WTC11 (cell line): ENCODE measurements around the gene SOX5. TPM values are rescaled to one million over a fixed set of nuclear protein-coding genes. Genes with fewer than 3 reads are reported as not detected.

ENCODE experiments used
- ATAC-seq: fragments of 200-7000 bp; cut with Tn5 transposase; 2 replicates; pipeline ENCODE4 v1.10.0; 2021; ENCODE audit warnings: mild to moderate bottlenecking, moderate library complexity
- CTCF ChIA-PET: fragments of 300-600 bp; sonication (Branson Sonifier 250); formaldehyde crosslinking; loops from one replicate; lab custom pipeline; 2021; ENCODE audit warnings: antibody characterized with exemption; lab: Charles Lee
- POLR2A ChIA-PET: fragments of 350-600 bp; sonication (Branson Sonifier 250); formaldehyde crosslinking; loops from one replicate; lab custom pipeline; 2021; ENCODE audit warnings: antibody characterized with exemption; lab: Charles Lee
- DNase-seq: peaks from one replicate; pipeline ENCODE4 v3.0.0; 2021; ENCODE audit warnings: low spot score
- H3K27ac Mint-ChIP-seq: 2 replicates; pipeline ENCODE4 v1.8.0; 2021; ENCODE audit warnings: mixed read lengths
- H3K27me3 Mint-ChIP-seq: 2 replicates; pipeline ENCODE4 v1.8.0; 2021; ENCODE audit warnings: low read depth, mild to moderate bottlenecking, moderate library complexity, mixed read lengths
- H3K36me3 Mint-ChIP-seq: 2 replicates; pipeline ENCODE4 v1.8.0; 2021; ENCODE audit warnings: mixed read lengths
- H3K4me1 Mint-ChIP-seq: 2 replicates; pipeline ENCODE4 v1.8.0; 2022; ENCODE audit warnings: mixed read lengths
- H3K4me3 Mint-ChIP-seq: 2 replicates; pipeline ENCODE4 v1.8.0; 2021; ENCODE audit warnings: mild to moderate bottlenecking, moderate library complexity, mixed read lengths
- H3K9me3 Mint-ChIP-seq: 2 replicates; pipeline ENCODE4 v1.8.0; 2021; ENCODE audit warnings: mixed read lengths
- ATF3 ChIP-seq: sonication (generic); formaldehyde crosslinking; conservative IDR thresholded peaks from 2 replicates; pipeline ENCODE4 v1.8.1; 2022; ENCODE audit warnings: mild to moderate bottlenecking, missing genetic modification reagents
- CREM ChIP-seq: sonication (generic); formaldehyde crosslinking; IDR thresholded peaks from 2 replicates; pipeline ENCODE4 v1.8.1; 2022; ENCODE audit warnings: mild to moderate bottlenecking, missing genetic modification reagents, moderate library complexity
- CTCF ChIP-seq: fragments of 200-600 bp; IDR thresholded peaks from 2 replicates; pipeline ENCODE4 v1.8.0; 2022; ENCODE audit warnings: antibody characterized with exemption
- ELF4 ChIP-seq: sonication (generic); formaldehyde crosslinking; IDR thresholded peaks from 2 replicates; pipeline ENCODE4 v1.8.1; 2022; ENCODE audit warnings: low read depth, mild to moderate bottlenecking, moderate library complexity, missing genetic modification reagents
- ETV6 ChIP-seq: sonication (generic); formaldehyde crosslinking; IDR thresholded peaks from 2 replicates; pipeline ENCODE4 v1.8.1; 2022; ENCODE audit warnings: mild to moderate bottlenecking, missing genetic modification reagents
- FOXK1 ChIP-seq: sonication (generic); formaldehyde crosslinking; IDR thresholded peaks from 2 replicates; pipeline ENCODE4 v1.8.0; 2022; ENCODE audit warnings: mild to moderate bottlenecking, moderate library complexity, missing genetic modification reagents
- HMGXB4 ChIP-seq: sonication (generic); formaldehyde crosslinking; IDR thresholded peaks from 2 replicates; pipeline ENCODE4 v1.8.1; 2023; ENCODE audit warnings: mild to moderate bottlenecking, moderate library complexity, missing genetic modification reagents
- JUN ChIP-seq: sonication (generic); formaldehyde crosslinking; IDR thresholded peaks from 2 replicates; pipeline ENCODE4 v1.8.0; 2023; ENCODE audit warnings: mild to moderate bottlenecking, missing genetic modification reagents
- KAT7 ChIP-seq: sonication (generic); formaldehyde crosslinking; IDR thresholded peaks from 2 replicates; pipeline ENCODE4 v1.8.1; 2023; ENCODE audit warnings: missing genetic modification reagents, mild to moderate bottlenecking, borderline replicate concordance
- MLX ChIP-seq: sonication (generic); formaldehyde crosslinking; IDR thresholded peaks from 2 replicates; pipeline ENCODE4 v1.8.1; 2023; ENCODE audit warnings: mild to moderate bottlenecking, missing genetic modification reagents, moderate library complexity
- NFATC4 ChIP-seq: fragments of 250-450 bp; sonication (Bioruptor Pico); IDR thresholded peaks from 2 replicates; pipeline ENCODE4 v1.9.0; 2021; ENCODE audit warnings: mild to moderate bottlenecking
- PRRX2 ChIP-seq: fragments of 250-450 bp; sonication (Bioruptor Pico); IDR thresholded peaks from 2 replicates; pipeline ENCODE4 v1.8.0; 2021; ENCODE audit warnings: mild to moderate bottlenecking
- RORB ChIP-seq: fragments of 250-450 bp; sonication (Bioruptor Pico); IDR thresholded peaks from 2 replicates; pipeline ENCODE4 v1.9.0; 2021; ENCODE audit warnings: mild to moderate bottlenecking
- SOX15 ChIP-seq: fragments of 250-450 bp; sonication (Bioruptor Pico); IDR thresholded peaks from 2 replicates; pipeline ENCODE4 v1.9.0; 2021; ENCODE audit warnings: mild to moderate bottlenecking
- TEAD4 ChIP-seq: sonication (generic); formaldehyde crosslinking; IDR thresholded peaks from 2 replicates; pipeline ENCODE4 v1.8.0; 2022; ENCODE audit warnings: mild to moderate bottlenecking, missing genetic modification reagents
- ZBTB21 ChIP-seq: sonication (generic); formaldehyde crosslinking; IDR thresholded peaks from 2 replicates; pipeline ENCODE4 v1.8.1; 2023; ENCODE audit warnings: mild to moderate bottlenecking, missing genetic modification reagents, borderline replicate concordance
- ZNF232 ChIP-seq: sonication (generic); formaldehyde crosslinking; IDR thresholded peaks from 2 replicates; pipeline ENCODE4 v1.8.0; 2022; ENCODE audit warnings: mild to moderate bottlenecking, missing genetic modification reagents
- ZNF423 ChIP-seq: fragments of 250-450 bp; sonication (Bioruptor Pico); IDR thresholded peaks from 2 replicates; pipeline ENCODE4 v2.1.2; 2022; ENCODE audit warnings: mild to moderate bottlenecking, moderate library complexity
- total RNA-seq: library from RNA; stranded (reverse); gene quantifications from 3 replicates; pipeline ENCODE4 v1.2.3, GENCODE V29; 2021
- TF ChIP-seq, protein P1 (sequence below): sonication (generic); formaldehyde crosslinking; IDR thresholded peaks from 2 replicates; pipeline ENCODE4 v1.8.1; 2022; ENCODE audit warnings: mild to moderate bottlenecking, missing genetic modification reagents, moderate library complexity, borderline replicate concordance
- TF ChIP-seq, protein P2 (sequence below): sonication (generic); formaldehyde crosslinking; IDR thresholded peaks from 2 replicates; pipeline ENCODE4 v1.8.1; 2023; ENCODE audit warnings: mild to moderate bottlenecking, missing genetic modification reagents
- TF ChIP-seq, protein P3 (sequence below): sonication (generic); formaldehyde crosslinking; IDR thresholded peaks from 2 replicates; pipeline ENCODE4 v1.8.0; 2023; ENCODE audit warnings: missing genetic modification reagents
- TF ChIP-seq, protein P4 (sequence below): sonication (generic); formaldehyde crosslinking; IDR thresholded peaks from 2 replicates; pipeline ENCODE4 v1.8.0; 2022; ENCODE audit warnings: mild to moderate bottlenecking, missing genetic modification reagents
- TF ChIP-seq, protein P5 (sequence below): fragments of 250-450 bp; sonication (Bioruptor Pico); IDR thresholded peaks from 2 replicates; pipeline ENCODE4 v1.9.0; 2021; ENCODE audit warnings: moderate library complexity, mild to moderate bottlenecking, inconsistent platforms, borderline replicate concordance

Gene SOX5
- total RNA-seq, 1 experiment from 2014 or later: 2.3 TPM

- no peak for TF ChIP-seq MLX (CRISPR knock-in tag)
Observed at GRCh38 chr12:23980826-23981225, 31.4 kb upstream of the SOX5 start (continued).

GRCh38 chr12:23964812-23965211 is 15.3 kb upstream of the SOX5 start:
- DNase-seq (no peak), ATAC-seq (peak; percentile 56; the same call in 1 of the 2 replicates)
- H3K27ac Mint-ChIP-seq: no peak overlapping the region
- POLR2A ChIA-PET: no interaction called here
- no peaks in the 10 kb centered on the region for H3K9me3 Mint-ChIP-seq
- TF ChIP-seq, protein P1, sequence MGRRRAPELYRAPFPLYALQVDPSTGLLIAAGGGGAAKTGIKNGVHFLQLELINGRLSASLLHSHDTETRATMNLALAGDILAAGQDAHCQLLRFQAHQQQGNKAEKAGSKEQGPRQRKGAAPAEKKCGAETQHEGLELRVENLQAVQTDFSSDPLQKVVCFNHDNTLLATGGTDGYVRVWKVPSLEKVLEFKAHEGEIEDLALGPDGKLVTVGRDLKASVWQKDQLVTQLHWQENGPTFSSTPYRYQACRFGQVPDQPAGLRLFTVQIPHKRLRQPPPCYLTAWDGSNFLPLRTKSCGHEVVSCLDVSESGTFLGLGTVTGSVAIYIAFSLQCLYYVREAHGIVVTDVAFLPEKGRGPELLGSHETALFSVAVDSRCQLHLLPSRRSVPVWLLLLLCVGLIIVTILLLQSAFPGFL: no peak
- TF ChIP-seq ZBTB21 (CRISPR knock-in tag) (no peak), ETV6 (CRISPR knock-in tag) (no peak), RORB (CRISPR knock-in tag) (no peak), SOX15 (CRISPR knock-in tag) (no peak), ZNF232 (no peak), HMGXB4 (no peak), MLX (CRISPR knock-in tag) (no peak), KAT7 (CRISPR knock-in tag) (no peak), FOXK1 (CRISPR knock-in tag) (no peak), NFATC4 (CRISPR knock-in tag) (no peak), ZNF423 (CRISPR knock-in tag) (no peak)
- TF ChIP-seq, protein P2, sequence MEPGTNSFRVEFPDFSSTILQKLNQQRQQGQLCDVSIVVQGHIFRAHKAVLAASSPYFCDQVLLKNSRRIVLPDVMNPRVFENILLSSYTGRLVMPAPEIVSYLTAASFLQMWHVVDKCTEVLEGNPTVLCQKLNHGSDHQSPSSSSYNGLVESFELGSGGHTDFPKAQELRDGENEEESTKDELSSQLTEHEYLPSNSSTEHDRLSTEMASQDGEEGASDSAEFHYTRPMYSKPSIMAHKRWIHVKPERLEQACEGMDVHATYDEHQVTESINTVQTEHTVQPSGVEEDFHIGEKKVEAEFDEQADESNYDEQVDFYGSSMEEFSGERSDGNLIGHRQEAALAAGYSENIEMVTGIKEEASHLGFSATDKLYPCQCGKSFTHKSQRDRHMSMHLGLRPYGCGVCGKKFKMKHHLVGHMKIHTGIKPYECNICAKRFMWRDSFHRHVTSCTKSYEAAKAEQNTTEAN (CRISPR knock-in tag): no peak
- H3K27me3 Mint-ChIP-seq: no peaks in the 10 kb centered on the region
- H3K36me3 Mint-ChIP-seq: no peaks in the 10 kb centered on the region
- H3K4me1 Mint-ChIP-seq: no peaks in the 10 kb centered on the region
- CTCF ChIA-PET: no interaction called here
- no peak overlapping the region for H3K4me3 Mint-ChIP-seq

- peaks cover 14% of the 10 kb centered on the region for H3K9me3 Mint-ChIP-seq
- no peak overlapping the region for H3K4me3 Mint-ChIP-seq
- ChIA-PET CTCF (no interaction called here), POLR2A (no interaction called here)
- no peak overlapping the region for H3K27ac Mint-ChIP-seq
- no peaks in the 10 kb centered on the region for H3K4me1 Mint-ChIP-seq
- no peaks in the 10 kb centered on the region for H3K36me3 Mint-ChIP-seq
- no peak for TF ChIP-seq ELF4 (CRISPR knock-in tag)
- TF ChIP-seq JUN: no peak
- TF ChIP-seq TEAD4: no peak
- no peak for TF ChIP-seq ATF3 (CRISPR knock-in tag)
- ATAC-seq: no peak
- H3K27me3 Mint-ChIP-seq: no peaks in the 10 kb centered on the region
- no peak for DNase-seq
Observed at GRCh38 chr12:23959826-23960225, 10.4 kb upstream of the SOX5 start.

DNA sequence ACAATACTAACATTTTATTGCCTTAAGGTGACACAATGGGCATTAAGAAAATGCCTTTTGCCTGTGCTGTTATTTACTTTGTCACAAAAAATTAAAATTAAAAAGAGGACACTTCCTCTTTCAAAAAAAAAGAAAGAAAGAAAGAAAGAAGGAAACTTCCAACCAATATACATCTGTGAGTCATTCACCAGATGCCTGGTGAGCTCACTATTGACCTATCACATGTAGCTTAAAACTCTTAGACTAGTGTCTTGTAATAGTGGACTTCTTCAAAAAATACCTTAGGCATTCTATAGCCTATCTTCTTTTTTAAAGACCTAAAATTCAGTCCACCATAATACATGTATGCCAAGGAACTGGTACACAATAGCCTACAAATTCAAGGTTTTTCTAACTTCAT is 4.9 kb upstream of the SOX5 start:
- Mint-ChIP-seq H3K4me3 (no peak overlapping the region), H3K36me3 (no peaks in the 10 kb centered on the region), H3K27ac (no peak overlapping the region), H3K27me3 (no peaks in the 10 kb centered on the region), H3K4me1 (no peaks in the 10 kb centered on the region), H3K9me3 (peaks cover 14% of the 10 kb centered on the region)
- ChIA-PET CTCF (no interaction called here), POLR2A (no interaction called here)
- ATAC-seq (no peak), DNase-seq (no peak)
- TF ChIP-seq, protein P3, sequence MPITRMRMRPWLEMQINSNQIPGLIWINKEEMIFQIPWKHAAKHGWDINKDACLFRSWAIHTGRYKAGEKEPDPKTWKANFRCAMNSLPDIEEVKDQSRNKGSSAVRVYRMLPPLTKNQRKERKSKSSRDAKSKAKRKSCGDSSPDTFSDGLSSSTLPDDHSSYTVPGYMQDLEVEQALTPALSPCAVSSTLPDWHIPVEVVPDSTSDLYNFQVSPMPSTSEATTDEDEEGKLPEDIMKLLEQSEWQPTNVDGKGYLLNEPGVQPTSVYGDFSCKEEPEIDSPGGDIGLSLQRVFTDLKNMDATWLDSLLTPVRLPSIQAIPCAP (CRISPR knock-in tag): no peak
- no peak for TF ChIP-seq PRRX2 (CRISPR knock-in tag)
- TF ChIP-seq CREM: no peak
- TF ChIP-seq, protein P4, sequence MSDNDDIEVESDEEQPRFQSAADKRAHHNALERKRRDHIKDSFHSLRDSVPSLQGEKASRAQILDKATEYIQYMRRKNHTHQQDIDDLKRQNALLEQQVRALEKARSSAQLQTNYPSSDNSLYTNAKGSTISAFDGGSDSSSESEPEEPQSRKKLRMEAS (CRISPR knock-in tag): no peak
- TF ChIP-seq, protein P5, sequence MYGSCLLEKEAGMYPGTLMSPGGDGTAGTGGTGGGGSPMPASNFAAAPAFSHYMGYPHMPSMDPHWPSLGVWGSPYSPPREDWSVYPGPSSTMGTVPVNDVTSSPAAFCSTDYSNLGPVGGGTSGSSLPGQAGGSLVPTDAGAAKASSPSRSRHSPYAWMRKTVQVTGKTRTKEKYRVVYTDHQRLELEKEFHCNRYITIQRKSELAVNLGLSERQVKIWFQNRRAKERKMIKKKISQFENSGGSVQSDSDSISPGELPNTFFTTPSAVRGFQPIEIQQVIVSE (CRISPR knock-in tag): no peak
- TF ChIP-seq CTCF: no peak
- no peak for TF ChIP-seq ZNF232
- TF ChIP-seq KAT7 (CRISPR knock-in tag): no peak
- TF ChIP-seq ZNF423 (CRISPR knock-in tag): no peak
- TF ChIP-seq ELF4 (CRISPR knock-in tag): no peak
